Omental fat pad (tissue), 4 donors: Measurements from ENCODE around the gene GAL3ST3. TPM values are rescaled to one million over a fixed set of nuclear protein-coding genes. Genes with fewer than 3 reads are reported as not detected.
"Not testable (repeated sequence)": the region's sequence is repeated elsewhere in the genome, so short reads cannot be mapped to it uniquely, and the experiment has no call there.

Experiments
- ATAC-seq: fragments of 150-250 bp; one replicate; pipeline ENCODE4 v1.9.1; 2016; ENCODE audit warnings: mild to moderate bottlenecking, moderate library complexity; ENCODE audit not compliant: low FRiP score
- DNase-seq: peaks from one replicate; pipeline ENCODE4 v3.0.0-alpha.2; 2019; ENCODE audit warnings: low spot score
- CTCF ChIP-seq, 3 donors: fragments of 450-650 bp; IDR thresholded peaks; one replicate each; pipeline ENCODE4 v1.5.1; 2016 to 2017; ENCODE audit warnings: antibody characterized with exemption in 3 of 3, mild to moderate bottlenecking in 3 of 3, moderate library complexity in 2 of 3
- total RNA-seq, 4 donors: library from RNA; depleted of rRNA; stranded (reverse); fragments of >200 nt; gene quantifications; one replicate each; pipeline ENCODE4 v1.1.0, GENCODE V29; 2016

Gene GAL3ST3
- total RNA-seq, result 1 to 10 TPM in 1 of 4 donors, under 1 TPM in 1, not detected in 2; 0.19 to 1.2 TPM

- ATAC-seq (no peak), DNase-seq (no peak)
- TF ChIP-seq CTCF (IDR thresholded peaks at IDR 0.05), result no peak
Measured at GRCh38 chr11:66048547-66049323, at the start of gene GAL3ST3. Gene GAL3ST3, minus strand, starts transcription at chr11:66049161. Its CDS starts 3,746 bp downstream, at chr11:66045415.

- ATAC-seq, DNase-seq: not testable (repeated sequence)
Measured at GRCh38 chr11:66092125-66092524, 43.2 kb upstream of the GAL3ST3 start.

- TF ChIP-seq CTCF (IDR thresholded peaks at IDR 0.05), result no peak
- no peak for ATAC-seq
- DNase-seq, result no peak
Measured at GRCh38 chr11:66090288-66090687, 41.3 kb upstream of the GAL3ST3 start.

- ATAC-seq (no peak), DNase-seq (no peak)
- TF ChIP-seq CTCF (IDR thresholded peaks at IDR 0.05), result no peak
Measured at GRCh38 chr11:66089067-66089466, 40.1 kb upstream of the GAL3ST3 start.

GRCh38 chr11:66087148-66087908, 38.4 kb upstream of the GAL3ST3 start:
- no peak for ATAC-seq
- no peak for TF ChIP-seq CTCF (IDR thresholded peaks at IDR 0.05)

GRCh38 chr11:66084821-66085475, 36.0 kb upstream of the GAL3ST3 start:
- TF ChIP-seq CTCF (IDR thresholded peaks at IDR 0.05), result no peak
- no peak for ATAC-seq
- no peak for DNase-seq

More at GRCh38 chr11:66087148-66087908, 38.4 kb upstream of the GAL3ST3 start:
- no peak for DNase-seq

GRCh38 chr11:66083767-66084166, 34.8 kb upstream of the GAL3ST3 start:
- no peak for ATAC-seq
- TF ChIP-seq CTCF (IDR thresholded peaks at IDR 0.05), result no peak
- DNase-seq, result no peak
